Naive thymus-derived CD4-positive, alpha-beta T cell (primary cell): ENCODE data around the gene DNAJC28. TPM values are rescaled to one million over a fixed set of nuclear protein-coding genes. Genes with fewer than 3 reads are reported as not detected.
A peak's percentile ranks its signal among the peaks of the same experiment; 100 is the strongest.

Experiments used
- ATAC-seq: fragments of 150-1000 bp; cut with Tn5 transposase; 2 replicates; pipeline ENCODE4 v1.10.0; 2021; ENCODE audit warnings: mild to moderate bottlenecking, moderate library complexity
- CTCF ChIA-PET: fragments of 350-600 bp; sonication (Branson Sonifier 250); formaldehyde crosslinking; loops from one replicate; lab custom pipeline; 2021; ENCODE audit warnings: antibody characterized with exemption; lab: Charles Lee
- POLR2A ChIA-PET: fragments of 350-600 bp; sonication (Branson Sonifier 250); formaldehyde crosslinking; loops from one replicate; lab custom pipeline; 2021; ENCODE audit warnings: antibody characterized with exemption, inconsistent platforms; lab: Charles Lee
- DNase-seq, 9 donors: peaks; one replicate each; pipeline versions ENCODE4 v3.0.0 to v3.0.0-alpha.2; 2020 to 2022; ENCODE audit warnings: mixed read lengths in 1 of 9
- H3K27ac ChIP-seq: one replicate; pipeline ENCODE4 v1.7.0; 2013; ENCODE audit warnings: mild to moderate bottlenecking, low read depth, low read length, moderate library complexity
- H3K27me3 ChIP-seq, 2 donors: one replicate each; pipeline ENCODE4 v1.7.0; 2013; ENCODE audit warnings: low read length in 2 of 2, mild to moderate bottlenecking in 2 of 2, moderate library complexity in 2 of 2; ENCODE audit not compliant: control insufficient read depth in 2 of 2, insufficient read depth in 2 of 2
- H3K36me3 ChIP-seq, 3 experiments: 1 replicate in 2 of 3; 2 replicates in 1 of 3; pipeline ENCODE4 v1.7.0; 2013; ENCODE audit warnings: low read length in 3 of 3, mild to moderate bottlenecking in 3 of 3, moderate library complexity in 1 of 3; ENCODE audit not compliant: insufficient read depth in 3 of 3, control insufficient read depth in 2 of 3
- H3K4me1 ChIP-seq, 2 donors: one replicate each; pipeline ENCODE4 v1.7.0; 2013; ENCODE audit warnings: low read length in 2 of 2, mild to moderate bottlenecking in 2 of 2, moderate library complexity in 1 of 2; ENCODE audit not compliant: control insufficient read depth in 2 of 2, insufficient read depth in 2 of 2
- H3K4me3 ChIP-seq: 2 replicates; pipeline ENCODE4 v1.7.0; 2013; ENCODE audit warnings: mild to moderate bottlenecking, low read length
- H3K9me3 ChIP-seq, 3 experiments: 1 replicate in 2 of 3; 2 replicates in 1 of 3; pipeline ENCODE4 v1.7.0; 2013; ENCODE audit warnings: low read length in 3 of 3; ENCODE audit not compliant: control insufficient read depth in 2 of 3
- H3K27ac Mint-ChIP-seq, 9 donors: one replicate each; pipeline ENCODE4 v1.8.0; 2020 to 2022; ENCODE audit warnings: mixed read lengths in 9 of 9, mild to moderate bottlenecking in 8 of 9, moderate library complexity in 5 of 9, inconsistent platforms in 2 of 9
- H3K27me3 Mint-ChIP-seq, 5 donors: one replicate each; pipeline ENCODE4 v1.8.0; 2021 to 2022; ENCODE audit warnings: mixed read lengths in 5 of 5, mild to moderate bottlenecking in 1 of 5
- H3K36me3 Mint-ChIP-seq, 5 donors: one replicate each; pipeline ENCODE4 v1.8.0; 2020 to 2022; ENCODE audit warnings: mixed read lengths in 5 of 5, mild to moderate bottlenecking in 3 of 5, inconsistent platforms in 1 of 5
- H3K4me1 Mint-ChIP-seq, 7 donors: one replicate each; pipeline ENCODE4 v1.8.0; 2020 to 2022; ENCODE audit warnings: mixed read lengths in 7 of 7, mild to moderate bottlenecking in 3 of 7, inconsistent platforms in 1 of 7
- H3K4me3 Mint-ChIP-seq, 10 donors: one replicate each; pipeline ENCODE4 v1.8.0; 2020 to 2022; ENCODE audit warnings: mild to moderate bottlenecking in 10 of 10, mixed read lengths in 10 of 10, moderate library complexity in 6 of 10, inconsistent platforms in 2 of 10
- H3K9me3 Mint-ChIP-seq, 11 donors: one replicate each; pipeline ENCODE4 v1.8.0; 2020 to 2022; ENCODE audit warnings: mixed read lengths in 11 of 11, mild to moderate bottlenecking in 4 of 11, inconsistent platforms in 1 of 11, moderate library complexity in 1 of 11
- intact Hi-C, 2 donors: fragments of 100-400 bp; cut with micrococcal nuclease; formaldehyde crosslinking; loops; one replicate each; pipeline ENCODE4 v1.15.1; 2023
- polyA plus RNA-seq, 2 donors: library from polyadenylated mRNA; unstranded; fragments of 300-500 nt; fragmentation: Illumina TruSeq; gene quantifications; one replicate each; pipeline ENCODE4 v1.2.3, GENCODE V29; 2021
- total RNA-seq, 6 experiments: library from RNA in 5 of 6; stranded (reverse) in 5 of 6; gene quantifications; 1 replicate in 5 of 6; 2 replicates in 1 of 6; pipeline ENCODE4 v1.2.3 and lab custom pipeline; 2021 to 2026

Gene DNAJC28
- total and polyA plus RNA-seq, 7 experiments from 2014 or later = 0.27 to 1.5 (median 0.72) TPM; not detected in 1

- Mint-ChIP-seq H3K27ac (peak overlapping the region; percentile 66 to 99 (median 95)), H3K9me3 (no peaks in the 10 kb centered on the region), H3K4me3 (peak overlapping the region; percentile 87 to 96 (median 96)), H3K4me1 (peaks cover 7 to 33% (median 21%) of the 10 kb centered on the region in 7 donors), H3K36me3 (no peaks in the 10 kb centered on the region), H3K27me3 (peaks cover 0 to 15% (median 0%) of the 10 kb centered on the region in 5 donors)
- Histone ChIP-seq H3K9me3 (no peaks in the 10 kb centered on the region), H3K36me3 (no peaks in the 10 kb centered on the region), H3K27me3 (no peaks in the 10 kb centered on the region), H3K27ac (peak overlapping the region; percentile 79), H3K4me3 (peak overlapping the region; percentile 70), H3K4me1 (peaks cover 0 to 5% of the 10 kb centered on the region in 2 donors)
- ATAC-seq (no peak), DNase-seq (no peak)
- CTCF ChIA-PET = interaction anchor here (0.6 to 1.8 kb wide), 3 partner anchors 11 to 64 kb away, joined by 3 to 17 read pairs (median 4); partner anchors contain the start of gene DNAJC28
- POLR2A ChIA-PET = interaction anchor here (0.5 to 4.2 kb wide), 24 partner anchors 9 to 749 kb away, joined by 3 to 108 read pairs (median 4); partner anchors contain the start of genes DNAJC28, DONSON, GART and IFNAR1
- intact Hi-C loops = loop anchor here (1.0 to 5.0 kb wide), 5 partner anchors 11 to 1068 kb away; partner anchors contain the start of genes DNAJC28 (in 2 of the 2), CRYZL1 (in 1 of the 2), EVA1C (in 1 of the 2) and GART (in 1 of the 2)
These were observed 10.9 kb downstream of the DNAJC28 start for GRCh38 chr21:33480481-33481103.

DNA sequence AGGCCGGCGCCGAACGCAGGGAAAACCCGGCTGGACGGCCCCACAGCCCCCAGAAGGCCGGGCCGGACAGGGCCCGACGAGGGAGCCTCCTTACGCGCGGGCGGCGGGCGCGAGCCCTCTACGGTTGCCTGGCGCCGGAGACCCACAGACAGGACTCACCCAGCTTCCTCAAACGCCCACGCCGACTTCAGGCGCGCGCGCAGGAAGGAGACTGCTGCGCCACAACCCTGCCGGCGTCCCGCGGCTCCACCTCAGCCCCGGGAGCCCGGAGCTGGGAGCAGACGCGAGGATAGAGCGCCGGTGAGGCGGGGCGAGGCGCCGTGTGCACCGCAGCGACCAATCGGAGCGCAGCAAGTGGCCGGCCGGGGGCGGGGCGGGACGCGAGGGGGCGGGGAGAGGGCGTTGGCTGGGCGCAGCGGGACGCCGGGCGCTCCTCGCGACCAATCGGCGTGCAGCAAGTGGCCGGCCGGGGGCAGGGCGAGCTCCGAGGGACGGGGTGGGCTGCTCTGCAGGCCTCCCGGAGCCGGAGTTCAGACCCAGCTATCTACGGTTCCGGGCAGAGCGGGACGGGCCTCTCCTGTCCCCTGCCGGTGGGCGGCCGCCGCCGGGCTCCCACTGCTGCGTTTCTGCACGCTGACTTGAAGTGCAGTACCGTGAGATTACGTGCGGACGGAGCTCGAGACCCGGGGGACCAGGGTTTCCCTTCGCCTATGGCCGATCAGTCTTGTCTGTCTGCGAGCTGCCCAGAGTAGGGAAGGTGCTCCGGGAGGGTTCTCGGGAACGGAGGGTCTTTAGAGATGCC is 11.6 kb downstream of the DNAJC28 start, which contains the start of gene TMEM50B:
TMEM50B (minus strand) TSS at position 296 of the 802 bp plus-strand sequence. CDS start 11,089 bp downstream, outside the sequence.
- POLR2A ChIA-PET = interaction anchor here (0.5 to 4.2 kb wide), 33 partner anchors 9 to 867 kb away, joined by 3 to 108 read pairs (median 4); partner anchors contain the start of genes CFAP298, DNAJC28, DONSON and GART
- Mint-ChIP-seq H3K4me1 (peaks cover 7 to 33% (median 21%) of the 10 kb centered on the region in 7 donors), H3K36me3 (no peaks in the 10 kb centered on the region), H3K27ac (peak within 1 kb of the TSS; percentile 90 to 99 (median 95)), H3K9me3 (no peaks in the 10 kb centered on the region), H3K27me3 (peaks cover 0 to 15% (median 0%) of the 10 kb centered on the region in 5 donors), H3K4me3 (peak within 1 kb of the TSS; percentile 87 to 96 (median 96))
- peaks cover 0 to 5% of the 10 kb centered on the region in 2 donors for H3K4me1 ChIP-seq
- DNase-seq (peak; percentile 85 to 96 (median 94)), ATAC-seq (peak; percentile 95)
- H3K27ac ChIP-seq = peak within 1 kb of the TSS; percentile 89
- CTCF ChIA-PET = interaction anchor here (0.5 to 1.8 kb wide), 8 partner anchors 12 to 469 kb away, joined by 3 to 17 read pairs (median 4); partner anchors contain the start of genes DNAJC28 and GART
- H3K4me3 ChIP-seq = peak within 1 kb of the TSS; percentile 70
- H3K27me3 ChIP-seq = no peaks in the 10 kb centered on the region
- intact Hi-C loops = loop anchor here (1.0 to 10.0 kb wide), 13 partner anchors 11 to 1203 kb away; partner anchors contain the start of genes DNAJC28 (in 2 of the 2), DONSON (in 2 of the 2), GART (in 2 of the 2) and CRYZL1 (in 1 of the 2)
- H3K36me3 ChIP-seq = no peaks in the 10 kb centered on the region
- H3K9me3 ChIP-seq = no peaks in the 10 kb centered on the region

DNA sequence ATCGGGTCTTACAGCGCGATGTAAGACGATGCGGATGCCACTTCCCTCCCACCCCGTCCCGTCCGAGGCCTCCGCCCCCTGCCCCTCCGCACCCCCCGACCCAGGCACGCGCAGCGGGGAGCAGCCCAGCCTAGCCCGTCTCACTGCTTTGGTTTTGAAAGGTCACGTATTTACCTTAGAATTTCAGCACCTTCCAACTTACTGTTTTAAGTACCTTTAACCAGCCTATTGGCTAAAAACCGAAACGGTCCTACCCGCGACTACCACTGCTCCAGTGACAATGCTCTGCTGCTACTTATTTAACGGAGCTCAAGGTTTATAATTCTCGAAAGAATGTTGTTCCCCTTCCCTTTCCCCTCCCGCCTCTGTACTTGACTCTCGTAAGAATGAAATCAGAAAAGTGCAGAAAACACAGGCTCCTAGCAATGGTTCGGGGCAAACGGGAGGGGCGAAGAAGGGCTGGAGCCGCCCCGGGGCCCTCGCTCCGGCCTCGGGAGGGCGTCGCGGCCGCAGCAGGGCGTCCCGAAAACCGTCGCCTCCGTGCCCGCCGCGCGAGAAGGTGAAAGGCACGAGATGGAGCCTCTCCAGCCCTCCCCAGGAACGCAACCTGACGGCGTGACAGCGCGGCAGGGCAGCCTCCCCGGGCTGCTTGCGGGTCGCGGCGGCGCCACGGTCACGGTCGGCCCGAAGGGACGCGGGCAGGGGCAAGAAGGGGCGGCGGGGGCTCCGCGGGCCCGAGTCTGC is 12.4 kb downstream of the DNAJC28 start:
- Mint-ChIP-seq H3K36me3 (no peaks in the 10 kb centered on the region), H3K4me3 (peak overlapping the region; percentile 87 to 96 (median 93)), H3K4me1 (peaks cover 7 to 33% (median 21%) of the 10 kb centered on the region in 7 donors), H3K27ac (peak overlapping the region; percentile 82 to 95 (median 88)), H3K9me3 (no peaks in the 10 kb centered on the region), H3K27me3 (peaks cover 0 to 14% (median 0%) of the 10 kb centered on the region in 5 donors)
- H3K27me3 ChIP-seq = no peaks in the 10 kb centered on the region
- H3K36me3 ChIP-seq = no peaks in the 10 kb centered on the region
- intact Hi-C loops = loop anchor here (1.0 to 10.0 kb wide), 9 partner anchors 63 to 1202 kb away; partner anchors contain the start of genes DONSON (in 2 of the 2), GART (in 1 of the 2), IFNGR2 (in 1 of the 2) and ITSN1 (in 1 of the 2)
- peak; percentile 9 to 62 (median 53) for DNase-seq
- peak overlapping the region; percentile 89 for H3K27ac ChIP-seq
- CTCF ChIA-PET = interaction anchor here (0.6 to 1.8 kb wide), 4 partner anchors 12 to 416 kb away, joined by 4 to 17 read pairs (median 6); partner anchors contain the start of gene DNAJC28
- POLR2A ChIA-PET = interaction anchor here (0.7 to 4.2 kb wide), 21 partner anchors 10 to 866 kb away, joined by 3 to 108 read pairs (median 5); partner anchors contain the start of genes CFAP298, DNAJC28, DONSON and GART
- peak overlapping the region; percentile 70 for H3K4me3 ChIP-seq
- ATAC-seq = peak; percentile 14
- H3K4me1 ChIP-seq = peaks cover 0 to 5% of the 10 kb centered on the region in 2 donors
- no peaks in the 10 kb centered on the region for H3K9me3 ChIP-seq

DNA sequence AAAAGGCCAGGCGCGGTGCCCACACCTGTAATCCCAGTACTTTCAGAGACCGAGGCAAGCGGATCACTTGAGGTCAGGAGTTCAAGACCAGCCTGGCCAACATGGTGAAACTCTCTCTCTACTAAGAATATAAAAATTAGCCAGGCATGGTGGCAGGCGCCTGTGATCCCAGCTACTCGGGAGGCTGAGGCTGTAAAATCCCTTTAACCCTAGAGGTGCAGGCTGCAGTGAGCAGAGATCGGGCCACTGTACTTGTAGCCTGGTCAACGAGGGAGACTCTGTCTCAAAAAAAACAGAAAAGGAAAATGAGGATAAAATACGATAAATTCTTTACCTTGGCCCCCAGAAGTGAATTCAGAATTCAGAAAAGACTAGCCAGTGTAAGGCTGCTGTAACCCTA is 13.3 kb downstream of the DNAJC28 start:
- H3K4me1 Mint-ChIP-seq = peaks cover 10 to 38% (median 26%) of the 10 kb centered on the region in 7 donors
- peak overlapping the region; percentile 87 to 96 (median 93) for H3K4me3 Mint-ChIP-seq
- peaks cover 0 to 12% (median 0%) of the 10 kb centered on the region in 5 donors for H3K27me3 Mint-ChIP-seq
- Histone ChIP-seq H3K9me3 (no peaks in the 10 kb centered on the region), H3K4me1 (peaks cover 0 to 5% of the 10 kb centered on the region in 2 donors), H3K36me3 (no peaks in the 10 kb centered on the region), H3K27ac (peak overlapping the region; percentile 89), H3K4me3 (peak overlapping the region; percentile 70), H3K27me3 (no peaks in the 10 kb centered on the region)
- peaks cover 0 to 5% (median 4%) of the 10 kb centered on the region in 5 donors for H3K36me3 Mint-ChIP-seq
- intact Hi-C loops = loop anchor here (2.0 to 10.0 kb wide), 4 partner anchors 76 to 1201 kb away; partner anchors contain the start of genes IFNGR2 (in 1 of the 2), MIS18A (in 1 of the 2) and SYNJ1 (in 1 of the 2)
- ATAC-seq (no peak), DNase-seq (no peak)
- ChIA-PET CTCF (interaction anchor here (0.7 kb wide), 1 partner anchor 96 kb away, joined by 4 read pairs; no protein-coding TSS in a partner anchor), POLR2A (interaction anchor here (0.6 to 2.6 kb wide), 3 partner anchors 25 to 116 kb away, joined by 3 to 16 read pairs (median 4); no protein-coding TSS in a partner anchor)
- no peaks in the 10 kb centered on the region for H3K9me3 Mint-ChIP-seq
- H3K27ac Mint-ChIP-seq = peak overlapping the region; percentile 78 to 95 (median 85)

DNA sequence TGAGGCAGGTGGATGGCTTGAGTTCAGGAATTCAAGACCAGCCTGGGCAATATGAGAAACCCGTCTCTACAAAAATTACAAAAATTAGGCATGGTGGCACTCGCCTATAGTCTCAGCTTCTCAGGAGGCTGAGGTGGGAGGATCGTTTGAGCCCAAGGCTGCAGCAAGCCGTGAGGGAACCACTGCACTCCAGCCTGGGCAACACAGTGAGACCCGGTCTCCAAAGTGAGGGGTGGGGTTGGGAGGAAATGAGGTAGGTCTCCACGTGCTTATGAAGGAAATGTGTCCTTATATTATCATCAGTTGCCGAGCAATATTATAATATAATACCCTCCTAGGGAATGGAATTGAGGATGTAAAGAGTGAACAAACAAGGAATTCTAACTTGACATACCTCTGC is 14.4 kb downstream of the DNAJC28 start:
- H3K9me3 Mint-ChIP-seq = no peaks in the 10 kb centered on the region
- Histone ChIP-seq H3K9me3 (no peaks in the 10 kb centered on the region), H3K4me3 (no peak overlapping the region), H3K27me3 (no peaks in the 10 kb centered on the region), H3K4me1 (peaks cover 0 to 5% of the 10 kb centered on the region in 2 donors), H3K36me3 (no peaks in the 10 kb centered on the region), H3K27ac (no peak overlapping the region)
- POLR2A ChIA-PET = interaction anchor here (1.4 kb wide), 1 partner anchor 67 kb away, joined by 5 read pairs; the partner anchor contains the start of gene SON
- H3K27me3 Mint-ChIP-seq = peaks cover 0 to 4% (median 0%) of the 10 kb centered on the region in 5 donors
- ATAC-seq = no peak
- H3K4me1 Mint-ChIP-seq = peaks cover 10 to 41% (median 30%) of the 10 kb centered on the region in 7 donors
- intact Hi-C loops = loop anchor here (5.0 to 10.0 kb wide), 3 partner anchors 75 to 1200 kb away; partner anchors contain the start of genes IFNGR2 (in 1 of the 2) and MIS18A (in 1 of the 2)
- H3K27ac Mint-ChIP-seq = peak overlapping the region in 4 of 9 donors; percentile 32 to 72 (median 54)
- H3K36me3 Mint-ChIP-seq = peaks cover 0 to 5% (median 5%) of the 10 kb centered on the region in 5 donors
- DNase-seq = no peak
- CTCF ChIA-PET = no interaction called here
- H3K4me3 Mint-ChIP-seq = peak overlapping the region in 7 of 10 donors; percentile 36 to 87 (median 51)
